MM.1S (cell line): Measurements from ENCODE around the gene ZCCHC3.

Experiments used
- EZH2 ChIP-seq: fragments of 300-600 bp; sonication (generic); optimal IDR thresholded peaks from 2 replicates; pipeline ENCODE3; 2017; ENCODE audit warnings: low read depth, mild to moderate bottlenecking, antibody characterized with exemption, low read length, mixed read lengths
- EZH2phosphoT487 ChIP-seq: fragments of 300-600 bp; sonication (generic); IDR thresholded peaks from 2 replicates; pipeline ENCODE4 v1.6.1; 2018; ENCODE audit warnings: antibody characterized with exemption, low read length
- TF ChIP-seq, protein P1 (sequence below): fragments of 300-600 bp; sonication (generic); IDR thresholded peaks from 2 replicates; pipeline ENCODE4 v1.5.1; 2016; ENCODE audit warnings: antibody characterized with exemption, low read length, mixed read lengths

DNA sequence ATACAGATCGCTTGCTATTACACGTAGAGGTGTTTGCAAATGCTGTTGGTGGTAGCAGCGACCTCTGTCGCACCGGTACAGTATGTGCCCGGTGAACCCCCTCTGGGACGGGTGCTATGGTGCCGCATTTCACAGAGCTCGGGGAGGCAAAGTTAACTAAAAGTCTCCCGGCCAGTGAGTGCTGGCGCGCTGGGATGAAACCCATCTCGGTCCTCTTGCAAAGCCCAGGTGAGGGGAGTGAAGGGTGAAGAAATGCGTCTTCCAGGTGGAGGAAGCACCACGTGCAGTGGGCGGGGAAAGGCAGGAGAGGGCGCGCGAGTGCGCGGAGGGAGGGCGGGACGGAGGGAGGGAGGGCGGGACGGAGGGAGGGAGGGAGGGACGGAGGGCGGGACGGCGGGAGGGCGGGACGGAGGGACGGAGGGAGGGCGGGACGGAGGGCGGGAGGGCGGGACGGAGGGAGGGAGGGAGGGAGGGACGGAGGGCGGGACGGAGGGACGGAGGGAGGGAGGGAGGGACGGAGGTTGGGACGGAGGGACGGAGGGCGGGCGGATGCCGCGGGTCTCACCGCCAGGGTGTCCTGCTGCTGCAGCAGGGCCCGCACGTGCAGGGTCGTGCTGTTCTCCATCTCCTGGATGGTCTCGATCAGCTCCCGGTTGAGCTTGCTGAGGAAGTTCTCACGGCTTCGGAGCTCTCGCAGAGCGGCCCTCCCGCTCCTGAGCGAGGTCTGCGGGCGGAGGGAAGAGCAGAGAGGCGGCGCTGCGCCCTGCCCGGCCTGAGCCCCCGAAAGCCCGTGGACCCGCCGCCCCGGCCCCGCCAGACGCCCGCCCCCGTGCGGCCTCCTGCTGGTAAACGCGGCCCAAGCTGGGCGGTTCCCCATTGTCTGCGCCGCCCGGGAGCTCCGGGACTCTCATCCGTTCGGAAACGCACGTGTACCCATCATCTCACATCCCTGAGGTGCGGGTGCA is 18.5 kb upstream of the ZCCHC3 start:
- TF ChIP-seq, protein P1, sequence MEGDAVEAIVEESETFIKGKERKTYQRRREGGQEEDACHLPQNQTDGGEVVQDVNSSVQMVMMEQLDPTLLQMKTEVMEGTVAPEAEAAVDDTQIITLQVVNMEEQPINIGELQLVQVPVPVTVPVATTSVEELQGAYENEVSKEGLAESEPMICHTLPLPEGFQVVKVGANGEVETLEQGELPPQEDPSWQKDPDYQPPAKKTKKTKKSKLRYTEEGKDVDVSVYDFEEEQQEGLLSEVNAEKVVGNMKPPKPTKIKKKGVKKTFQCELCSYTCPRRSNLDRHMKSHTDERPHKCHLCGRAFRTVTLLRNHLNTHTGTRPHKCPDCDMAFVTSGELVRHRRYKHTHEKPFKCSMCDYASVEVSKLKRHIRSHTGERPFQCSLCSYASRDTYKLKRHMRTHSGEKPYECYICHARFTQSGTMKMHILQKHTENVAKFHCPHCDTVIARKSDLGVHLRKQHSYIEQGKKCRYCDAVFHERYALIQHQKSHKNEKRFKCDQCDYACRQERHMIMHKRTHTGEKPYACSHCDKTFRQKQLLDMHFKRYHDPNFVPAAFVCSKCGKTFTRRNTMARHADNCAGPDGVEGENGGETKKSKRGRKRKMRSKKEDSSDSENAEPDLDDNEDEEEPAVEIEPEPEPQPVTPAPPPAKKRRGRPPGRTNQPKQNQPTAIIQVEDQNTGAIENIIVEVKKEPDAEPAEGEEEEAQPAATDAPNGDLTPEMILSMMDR, result no peak
- TF ChIP-seq EZH2phosphoT487 (no peak), EZH2 (no peak)
